ENCODE results near the gene SARS2.

Gene SARS2

DNA sequence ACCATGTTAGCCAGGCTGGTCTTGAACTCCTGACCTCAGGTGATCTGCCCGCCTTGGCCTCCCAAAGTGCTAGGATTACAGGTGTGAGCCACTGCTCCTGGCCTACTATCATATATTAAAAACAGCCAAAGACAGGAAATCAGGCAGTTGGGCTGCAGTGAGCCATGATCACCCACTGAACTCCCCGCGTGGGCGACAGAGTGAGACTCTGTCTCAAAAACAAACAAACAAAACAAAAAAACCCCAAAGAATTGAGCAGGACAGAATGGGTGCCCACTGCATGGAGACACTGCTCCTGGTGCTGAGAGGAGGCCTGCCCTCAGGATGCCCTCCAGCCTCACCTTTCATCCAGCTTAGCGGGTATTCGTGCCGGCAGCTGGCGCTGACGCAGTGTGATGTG lies 47.3 kb downstream of the SARS2 start:
- Histone ChIP-seq H3K9me3 (ENCODE audit: control insufficient read depth, low read length) (no peaks in the 10 kb centered on the region), H3K27ac (no peak overlapping the region), H3K27me3 (ENCODE audit: control insufficient read depth, insufficient read depth, low read length) (no peaks in the 10 kb centered on the region), H2AFZ (no peak overlapping the region), H3K4me1 (peaks cover 10% of the 10 kb centered on the region), H3K79me2 (no peaks in the 10 kb centered on the region), H3K36me3 (ENCODE audit: control insufficient read depth, insufficient read depth, low read length) (no peaks in the 10 kb centered on the region), H3K4me2 (ENCODE audit: low read length) (no peak overlapping the region), H3K4me3 (ENCODE audit: low read depth, low read length) (no peak overlapping the region), H3K9ac (no peak overlapping the region)
- no peak for TF ChIP-seq CTCF (IDR thresholded peaks at IDR 0.05)

- H3K36me3 ChIP-seq (ENCODE audit: control insufficient read depth, insufficient read depth, low read length): no peaks in the 10 kb centered on the region
- H3K79me2 ChIP-seq: no peaks in the 10 kb centered on the region
- H2AFZ ChIP-seq: no peak overlapping the region
- no peaks in the 10 kb centered on the region for H3K9me3 ChIP-seq (ENCODE audit: control insufficient read depth, low read length)
- no peaks in the 10 kb centered on the region for H3K27me3 ChIP-seq (ENCODE audit: control insufficient read depth, insufficient read depth, low read length)
- no peak overlapping the region for H3K4me2 ChIP-seq (ENCODE audit: low read length)
- no peak overlapping the region for H3K27ac ChIP-seq
- no peak overlapping the region for H3K9ac ChIP-seq
- no peak overlapping the region for H3K4me3 ChIP-seq (ENCODE audit: low read depth, low read length)
- H3K4me1 ChIP-seq: peaks cover 7% of the 10 kb centered on the region
- TF ChIP-seq CTCF (IDR thresholded peaks at IDR 0.05): no peak
Observed at GRCh38 chr19:38880882-38881609, 49.5 kb downstream of the SARS2 start.

GRCh38 chr19:38880076-38880881 lies 50.3 kb downstream of the SARS2 start:
- TF ChIP-seq CTCF (IDR thresholded peaks at IDR 0.05): no peak
- no peaks in the 10 kb centered on the region for H3K79me2 ChIP-seq
- H3K27me3 ChIP-seq (ENCODE audit: control insufficient read depth, insufficient read depth, low read length): no peaks in the 10 kb centered on the region
- H2AFZ ChIP-seq: no peak overlapping the region
- H3K9ac ChIP-seq: no peak overlapping the region
- no peak overlapping the region for H3K4me2 ChIP-seq (ENCODE audit: low read length)
- no peak overlapping the region for H3K27ac ChIP-seq
- no peaks in the 10 kb centered on the region for H3K9me3 ChIP-seq (ENCODE audit: control insufficient read depth, low read length)
- no peak overlapping the region for H3K4me3 ChIP-seq (ENCODE audit: low read depth, low read length)
- no peaks in the 10 kb centered on the region for H3K36me3 ChIP-seq (ENCODE audit: control insufficient read depth, insufficient read depth, low read length)
- H3K4me1 ChIP-seq: no peaks in the 10 kb centered on the region

GRCh38 chr19:38879400-38879751 lies 51.2 kb downstream of the SARS2 start:
- Histone ChIP-seq H3K9ac (no peak overlapping the region), H3K4me1 (no peaks in the 10 kb centered on the region), H3K27me3 (ENCODE audit: control insufficient read depth, insufficient read depth, low read length) (no peaks in the 10 kb centered on the region), H3K79me2 (no peaks in the 10 kb centered on the region), H2AFZ (no peak overlapping the region), H3K27ac (no peak overlapping the region), H3K4me3 (ENCODE audit: low read depth, low read length) (no peak overlapping the region), H3K9me3 (ENCODE audit: control insufficient read depth, low read length) (no peaks in the 10 kb centered on the region), H3K36me3 (ENCODE audit: control insufficient read depth, insufficient read depth, low read length) (no peaks in the 10 kb centered on the region), H3K4me2 (ENCODE audit: low read length) (no peak overlapping the region)
- no peak for TF ChIP-seq CTCF (IDR thresholded peaks at IDR 0.05)

All from parathyroid adenoma (tissue), 2 donors.